ENCODE data around the gene CDCA4.

CDCA4 gene

DNA sequence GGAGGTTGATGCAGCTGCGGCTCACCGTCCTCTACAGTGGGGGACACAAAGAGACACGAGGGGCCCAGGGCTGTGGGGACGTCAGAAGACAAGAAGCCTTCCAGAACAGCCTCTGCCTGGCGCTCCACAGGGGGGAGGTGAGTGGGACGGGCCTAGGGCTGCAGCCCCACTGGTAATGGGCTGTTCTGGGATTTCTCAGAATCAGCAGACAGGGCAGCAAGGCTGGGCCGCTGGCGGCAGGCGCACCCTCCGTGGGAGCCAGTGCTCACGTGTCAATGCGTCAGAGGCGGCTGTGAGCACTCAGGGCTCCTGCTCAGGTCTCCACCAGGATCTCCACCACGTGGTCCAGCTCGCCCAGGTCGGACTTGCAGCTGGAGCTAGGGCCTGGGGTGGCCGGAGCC, 10.0 kb downstream of the CDCA4 start:
- no peak overlapping the region for H3K4me3 ChIP-seq (ENCODE audit: low read length)
- H3K27me3 ChIP-seq (ENCODE audit: insufficient read depth, low read length) = no peaks in the 10 kb centered on the region
- peaks cover 57% of the 10 kb centered on the region for H3K36me3 ChIP-seq (ENCODE audit: insufficient read depth, low read length)
- H3K9me3 ChIP-seq (ENCODE audit: insufficient read depth, low read depth, low read length) = no peaks in the 10 kb centered on the region
- no peaks in the 10 kb centered on the region for H3K4me1 ChIP-seq (ENCODE audit: insufficient read depth, low read length)
- H3K27ac ChIP-seq (ENCODE audit: low read depth, low read length) = no peak overlapping the region
- WGBS = 92% methylated on average over 17 of the region's 17 CpGs
- H3K9ac ChIP-seq (ENCODE audit: low read depth, low read length) = no peak overlapping the region

DNA sequence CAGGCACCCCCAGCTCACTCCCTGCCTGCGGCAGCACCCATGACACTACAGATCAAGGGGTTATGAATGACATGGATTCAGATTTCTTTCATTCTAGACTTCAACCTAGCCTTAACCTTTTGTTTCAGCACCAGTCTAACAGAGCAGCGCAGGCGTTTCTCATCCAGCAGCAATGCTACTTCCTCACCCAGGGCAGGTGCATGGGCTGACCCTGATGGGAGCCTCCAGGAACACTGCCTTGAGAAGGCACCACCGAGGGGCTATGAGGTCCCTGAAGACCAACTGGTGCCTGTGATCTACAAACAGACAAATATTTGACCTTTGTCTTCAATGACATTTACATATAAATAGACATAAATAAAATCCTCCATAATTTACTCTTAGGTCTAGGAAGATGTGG, 10.8 kb downstream of the CDCA4 start:
- 97% methylated on average over 4 of the region's 4 CpGs for whole genome bisulfite sequencing
- Histone ChIP-seq H3K36me3 (ENCODE audit: insufficient read depth, low read length) (peaks cover 57% of the 10 kb centered on the region), H3K9me3 (ENCODE audit: insufficient read depth, low read depth, low read length) (no peaks in the 10 kb centered on the region), H3K4me1 (ENCODE audit: insufficient read depth, low read length) (no peaks in the 10 kb centered on the region), H3K4me3 (ENCODE audit: low read length) (no peak overlapping the region), H3K27me3 (ENCODE audit: insufficient read depth, low read length) (no peaks in the 10 kb centered on the region), H3K27ac (ENCODE audit: low read depth, low read length) (no peak overlapping the region), H3K9ac (ENCODE audit: low read depth, low read length) (no peak overlapping the region)

- Histone ChIP-seq H3K4me1 (ENCODE audit: insufficient read depth, low read length) (no peaks in the 10 kb centered on the region), H3K27ac (ENCODE audit: low read depth, low read length) (no peak overlapping the region), H3K9ac (ENCODE audit: low read depth, low read length) (no peak overlapping the region), H3K36me3 (ENCODE audit: insufficient read depth, low read length) (peaks cover 50% of the 10 kb centered on the region), H3K27me3 (ENCODE audit: insufficient read depth, low read length) (no peaks in the 10 kb centered on the region), H3K4me3 (ENCODE audit: low read length) (no peak overlapping the region), H3K9me3 (ENCODE audit: insufficient read depth, low read depth, low read length) (no peaks in the 10 kb centered on the region)
- WGBS = 93% methylated on average over 19 of the region's 19 CpGs
These were observed 13.2 kb downstream of the CDCA4 start for GRCh38 chr14:105007593-105008264.

- H3K36me3 ChIP-seq (ENCODE audit: insufficient read depth, low read length) = peaks cover 50% of the 10 kb centered on the region
- WGBS = 89% methylated on average over 21 of the region's 21 CpGs
These were observed 13.9 kb downstream of the CDCA4 start for GRCh38 chr14:105006831-105007592.

GRCh38 chr14:105005929-105006830, 14.7 kb downstream of the CDCA4 start:
- no peaks in the 10 kb centered on the region for H3K27me3 ChIP-seq (ENCODE audit: insufficient read depth, low read length)
- H3K4me3 ChIP-seq (ENCODE audit: low read length) = no peak overlapping the region
- H3K27ac ChIP-seq (ENCODE audit: low read depth, low read length) = no peak overlapping the region
- H3K9me3 ChIP-seq (ENCODE audit: insufficient read depth, low read depth, low read length) = no peaks in the 10 kb centered on the region
- 94% methylated on average over 21 of the region's 21 CpGs for WGBS
- no peaks in the 10 kb centered on the region for H3K4me1 ChIP-seq (ENCODE audit: insufficient read depth, low read length)
- peaks cover 41% of the 10 kb centered on the region for H3K36me3 ChIP-seq (ENCODE audit: insufficient read depth, low read length)
- no peak overlapping the region for H3K9ac ChIP-seq (ENCODE audit: low read depth, low read length)

More at GRCh38 chr14:105006831-105007592, 13.9 kb downstream of the CDCA4 start:
- Histone ChIP-seq H3K9ac (ENCODE audit: low read depth, low read length) (no peak overlapping the region), H3K4me1 (ENCODE audit: insufficient read depth, low read length) (no peaks in the 10 kb centered on the region), H3K4me3 (ENCODE audit: low read length) (no peak overlapping the region), H3K9me3 (ENCODE audit: insufficient read depth, low read depth, low read length) (no peaks in the 10 kb centered on the region), H3K27ac (ENCODE audit: low read depth, low read length) (0 out of 2 replicates have a peak overlapping the region, but pooled peaks have one; percentile 15), H3K27me3 (ENCODE audit: insufficient read depth, low read length) (no peaks in the 10 kb centered on the region)

GRCh38 chr14:105005329-105005928, 15.5 kb downstream of the CDCA4 start:
- H3K27ac ChIP-seq (ENCODE audit: low read depth, low read length) = no peak overlapping the region
- 95% methylated on average over 20 of the region's 20 CpGs for WGBS
- no peaks in the 10 kb centered on the region for H3K27me3 ChIP-seq (ENCODE audit: insufficient read depth, low read length)
- H3K36me3 ChIP-seq (ENCODE audit: insufficient read depth, low read length) = peaks cover 34% of the 10 kb centered on the region
- no peaks in the 10 kb centered on the region for H3K4me1 ChIP-seq (ENCODE audit: insufficient read depth, low read length)
- no peak overlapping the region for H3K9ac ChIP-seq (ENCODE audit: low read depth, low read length)
- no peaks in the 10 kb centered on the region for H3K9me3 ChIP-seq (ENCODE audit: insufficient read depth, low read depth, low read length)
- no peak overlapping the region for H3K4me3 ChIP-seq (ENCODE audit: low read length)

- WGBS = 92% methylated on average over 3 of the region's 3 CpGs
- Histone ChIP-seq H3K9ac (ENCODE audit: low read depth, low read length) (no peak overlapping the region), H3K4me3 (ENCODE audit: low read length) (no peak overlapping the region), H3K27me3 (ENCODE audit: insufficient read depth, low read length) (no peaks in the 10 kb centered on the region), H3K27ac (ENCODE audit: low read depth, low read length) (no peak overlapping the region), H3K36me3 (ENCODE audit: insufficient read depth, low read length) (no peaks in the 10 kb centered on the region), H3K4me1 (ENCODE audit: insufficient read depth, low read length) (no peaks in the 10 kb centered on the region), H3K9me3 (ENCODE audit: insufficient read depth, low read depth, low read length) (no peaks in the 10 kb centered on the region)
These were observed 21.5 kb downstream of the CDCA4 start for GRCh38 chr14:104999361-104999760.

DNA sequence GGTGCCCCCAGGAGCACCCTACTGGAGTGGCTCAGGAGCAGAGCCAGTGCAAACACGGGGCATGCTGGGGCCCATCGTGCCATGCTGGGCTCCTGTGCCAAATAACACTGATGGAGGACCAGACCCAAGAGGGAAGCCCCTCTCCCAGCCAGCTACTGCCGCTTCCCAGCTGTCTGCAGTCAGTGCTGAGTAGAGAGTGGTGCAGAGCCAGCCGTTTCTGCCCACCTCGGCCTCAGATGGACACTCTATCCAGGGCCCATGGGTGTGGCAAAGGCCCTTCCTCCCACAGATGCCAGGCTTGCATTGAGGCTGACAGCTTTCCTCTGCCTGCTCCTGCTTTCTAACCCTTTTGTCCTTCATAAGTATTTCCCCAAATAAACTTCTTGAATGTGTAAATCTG, 22.1 kb downstream of the CDCA4 start:
- Histone ChIP-seq H3K9ac (ENCODE audit: low read depth, low read length) (no peak overlapping the region), H3K27ac (ENCODE audit: low read depth, low read length) (no peak overlapping the region), H3K4me1 (ENCODE audit: insufficient read depth, low read length) (no peaks in the 10 kb centered on the region), H3K9me3 (ENCODE audit: insufficient read depth, low read depth, low read length) (no peaks in the 10 kb centered on the region), H3K27me3 (ENCODE audit: insufficient read depth, low read length) (no peaks in the 10 kb centered on the region), H3K4me3 (ENCODE audit: low read length) (no peak overlapping the region), H3K36me3 (ENCODE audit: insufficient read depth, low read length) (no peaks in the 10 kb centered on the region)
- WGBS = 89% methylated on average over 5 of the region's 5 CpGs

DNA sequence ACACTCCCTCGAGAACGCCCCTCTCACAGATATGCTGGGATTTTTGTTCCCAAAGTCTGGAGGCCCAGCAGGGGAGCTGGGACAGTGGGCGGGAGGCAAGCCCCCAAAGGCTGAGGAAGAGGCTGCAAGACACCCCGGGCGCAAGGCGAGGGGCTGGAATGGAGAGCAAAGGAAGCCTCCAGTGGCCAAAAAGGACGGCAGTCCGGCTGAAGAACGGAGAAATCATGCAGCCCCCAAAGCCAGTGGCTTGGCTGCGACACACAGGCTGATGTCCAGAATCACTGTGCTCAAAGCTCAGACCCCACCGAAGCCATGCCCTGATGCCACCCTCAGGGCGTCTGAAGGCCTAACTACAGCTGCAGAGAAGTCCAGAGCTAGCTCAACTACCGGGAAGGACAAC, 24.4 kb downstream of the CDCA4 start:
- H3K27ac ChIP-seq (ENCODE audit: low read depth, low read length) = no peak overlapping the region
- 92% methylated on average over 13 of the region's 13 CpGs for WGBS
- no peak overlapping the region for H3K9ac ChIP-seq (ENCODE audit: low read depth, low read length)
- H3K36me3 ChIP-seq (ENCODE audit: insufficient read depth, low read length) = no peaks in the 10 kb centered on the region
- no peak overlapping the region for H3K4me3 ChIP-seq (ENCODE audit: low read length)
- H3K27me3 ChIP-seq (ENCODE audit: insufficient read depth, low read length) = no peaks in the 10 kb centered on the region
- H3K9me3 ChIP-seq (ENCODE audit: insufficient read depth, low read depth, low read length) = no peaks in the 10 kb centered on the region
- no peaks in the 10 kb centered on the region for H3K4me1 ChIP-seq (ENCODE audit: insufficient read depth, low read length)

- no peak overlapping the region for H3K4me3 ChIP-seq (ENCODE audit: low read length)
- 88% methylated on average over 5 of the region's 5 CpGs for WGBS
These were observed 24.9 kb downstream of the CDCA4 start for GRCh38 chr14:104996032-104996431.

More at GRCh38 chr14:104996032-104996431, 24.9 kb downstream of the CDCA4 start:
- no peak overlapping the region for H3K27ac ChIP-seq (ENCODE audit: low read depth, low read length)
- H3K4me1 ChIP-seq (ENCODE audit: insufficient read depth, low read length) = no peaks in the 10 kb centered on the region
- no peak overlapping the region for H3K9ac ChIP-seq (ENCODE audit: low read depth, low read length)
- H3K27me3 ChIP-seq (ENCODE audit: insufficient read depth, low read length) = no peaks in the 10 kb centered on the region
- no peaks in the 10 kb centered on the region for H3K9me3 ChIP-seq (ENCODE audit: insufficient read depth, low read depth, low read length)
- no peaks in the 10 kb centered on the region; the same call in 1 of the 2 replicates for H3K36me3 ChIP-seq (ENCODE audit: insufficient read depth, low read length)

Measured in HUES64 (cell line).